Activated CD4-positive, alpha-beta T cell treated with anti-CD3 and anti-CD28 coated beads, Interleukin-2, Interleukin-4, amounts not matched to agents 100 ng/mL and 50 ng/mL, durations not matched to agents 16 hours and 8 hours (primary cell): ENCODE results near the gene RMC1.
"Not testable (repeated sequence)": the region's sequence is repeated elsewhere in the genome, so short reads cannot be mapped to it uniquely, and the experiment has no call there.

Source experiments
- DNase-seq: peaks from one replicate; pipeline ENCODE4 v3.0.0-alpha.2; 2020; ENCODE audit warnings: low spot score

RMC1 gene

DNA sequence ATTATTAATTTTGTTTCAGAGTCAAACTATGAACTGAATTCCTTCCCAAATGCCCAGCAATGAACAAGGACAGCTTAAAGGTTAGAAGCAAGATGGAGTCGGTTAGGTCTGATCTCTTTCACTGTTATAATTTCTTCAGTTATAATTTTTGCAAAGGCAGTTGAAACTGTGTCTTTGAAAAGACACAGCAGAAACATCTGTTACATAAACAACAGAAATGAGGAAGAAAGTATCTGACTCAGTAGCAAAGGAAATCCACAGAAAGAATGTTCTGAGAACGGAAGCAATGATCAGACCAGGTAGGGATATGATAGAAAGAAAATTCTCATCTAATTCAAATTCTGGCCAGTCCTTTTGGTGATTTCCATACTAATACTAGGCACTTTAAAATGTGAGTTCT, 5.2 kb upstream of the RMC1 start:
- no peak for DNase-seq

DNA sequence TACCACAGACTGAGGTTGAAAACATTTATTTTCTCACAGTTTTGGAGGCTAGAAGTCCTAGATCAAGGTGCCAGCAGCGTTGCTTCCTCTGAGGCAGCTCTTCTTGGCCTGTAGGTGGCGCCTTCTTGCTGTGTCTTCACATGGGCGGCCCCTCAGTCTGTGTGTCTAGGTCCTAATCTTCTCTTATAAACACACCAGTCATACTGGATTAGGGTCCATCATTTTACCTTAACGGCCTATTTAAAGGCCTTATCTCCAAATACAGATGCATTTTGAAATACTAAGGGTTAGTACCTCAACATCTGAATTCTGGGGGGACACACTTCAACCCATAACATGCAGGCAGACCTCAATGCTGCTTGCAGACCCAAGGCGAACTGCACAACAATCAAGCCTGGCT, 4.4 kb upstream of the RMC1 start:
- peak; percentile 80 for DNase-seq

DNA sequence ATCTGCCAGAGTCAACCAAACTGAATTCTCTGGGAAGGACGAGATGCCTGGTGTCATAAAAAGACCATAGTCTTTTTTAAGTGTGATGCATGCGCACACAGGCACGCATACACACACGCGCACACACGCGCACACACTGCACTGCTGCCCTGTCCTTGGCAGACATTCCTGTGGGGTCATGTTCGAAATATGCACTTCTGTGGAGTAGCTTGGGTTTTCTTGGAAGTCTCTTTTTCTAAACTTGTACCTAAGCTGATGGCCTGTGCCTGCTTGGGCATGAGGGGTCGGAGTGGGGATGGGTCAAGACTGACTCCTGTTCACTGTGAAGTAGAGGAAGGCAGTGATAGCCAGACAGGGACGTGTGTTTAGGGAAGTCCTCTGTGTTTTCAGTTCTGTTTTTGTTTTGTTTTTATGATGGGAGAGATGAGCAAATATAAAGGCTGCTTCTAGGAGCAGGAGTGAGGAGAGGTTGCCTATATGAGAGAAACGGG, 4.0 kb upstream of the RMC1 start:
- DNase-seq, result no peak

DNA sequence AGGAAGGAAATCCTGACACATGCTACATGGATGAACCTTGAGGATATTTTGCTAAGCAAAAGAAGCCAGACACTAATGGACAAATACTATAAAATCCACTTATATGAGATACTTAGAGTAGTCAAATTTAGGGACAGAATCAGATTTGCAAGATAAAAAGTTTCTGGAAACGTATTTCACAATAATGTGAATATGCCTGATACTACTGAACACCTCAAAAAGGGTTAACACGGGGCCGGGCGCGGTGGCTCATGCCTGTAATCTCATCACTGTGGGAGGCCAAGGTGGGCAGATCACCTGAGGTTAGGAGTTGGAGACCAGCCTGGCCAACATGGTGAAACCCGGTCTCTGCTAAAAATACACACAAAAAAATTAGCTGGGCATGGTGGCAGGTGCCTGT, 1.7 kb upstream of the RMC1 start:
- DNase-seq, result no peak

DNA sequence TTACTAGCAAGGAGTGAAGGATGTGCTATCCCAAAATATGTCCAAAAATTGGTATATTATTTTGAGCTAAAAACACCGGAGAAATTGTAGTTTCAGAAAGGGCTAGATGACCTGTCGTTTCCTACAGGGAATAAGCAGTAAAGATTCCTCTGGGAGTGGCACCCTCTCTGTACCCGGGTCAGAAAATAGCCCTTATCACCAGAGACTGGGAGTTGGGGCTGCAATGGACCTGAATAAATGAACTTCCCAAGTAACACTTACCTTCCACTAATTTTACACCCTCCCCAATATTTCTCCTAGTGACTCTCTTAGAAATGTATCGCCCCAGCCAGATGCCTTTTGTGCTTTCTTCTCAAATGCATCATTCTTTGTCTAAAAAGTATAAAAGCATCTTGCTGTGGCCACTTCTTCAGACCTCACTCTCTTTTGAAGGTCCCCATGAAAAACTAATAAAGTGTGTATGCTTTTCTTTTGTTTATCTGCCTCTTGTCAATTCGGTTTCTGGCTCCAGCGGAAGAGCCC, 734 bp upstream of the RMC1 start:
- DNase-seq, result no peak

DNA sequence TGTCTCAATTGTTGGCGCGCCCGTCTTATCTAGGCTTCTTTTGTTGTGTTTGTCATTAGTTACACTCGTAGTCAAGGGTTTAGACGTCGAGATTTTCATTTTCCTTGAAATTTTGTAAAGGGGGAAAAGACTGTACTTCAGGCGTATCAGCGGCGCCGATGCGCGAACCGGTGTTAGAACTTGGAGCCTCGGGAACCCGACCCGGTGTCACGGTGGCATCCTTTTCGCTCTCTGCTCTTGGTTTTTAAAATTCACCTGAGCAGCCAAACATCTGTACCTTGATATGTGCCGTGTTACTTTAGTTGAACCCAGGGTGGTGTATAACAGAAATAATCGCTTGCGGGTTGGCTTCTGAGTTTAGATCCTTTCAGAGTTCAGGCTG, 643 bp downstream of the RMC1 start:
- DNase-seq, result no peak

DNA sequence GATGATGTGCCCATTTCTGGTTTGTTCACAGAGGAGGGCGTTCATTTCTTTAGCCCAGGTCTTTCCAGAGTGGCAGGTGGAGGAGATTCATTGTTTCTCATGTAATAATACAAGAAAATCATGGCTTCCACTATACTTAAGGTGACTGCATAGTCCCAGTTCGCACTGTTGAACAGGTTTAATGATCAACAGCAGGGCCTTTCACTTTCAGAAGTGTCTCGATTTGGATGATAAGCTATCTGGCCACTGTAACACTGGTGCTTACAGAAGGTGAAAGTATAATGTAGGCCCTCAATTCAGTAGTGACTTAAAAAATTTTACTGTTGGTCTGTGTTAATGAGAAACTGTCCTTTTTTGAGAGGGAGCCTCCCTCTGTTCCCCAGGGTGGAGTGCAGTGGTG, 1.4 kb downstream of the RMC1 start:
- peak; percentile 55 for DNase-seq

DNA sequence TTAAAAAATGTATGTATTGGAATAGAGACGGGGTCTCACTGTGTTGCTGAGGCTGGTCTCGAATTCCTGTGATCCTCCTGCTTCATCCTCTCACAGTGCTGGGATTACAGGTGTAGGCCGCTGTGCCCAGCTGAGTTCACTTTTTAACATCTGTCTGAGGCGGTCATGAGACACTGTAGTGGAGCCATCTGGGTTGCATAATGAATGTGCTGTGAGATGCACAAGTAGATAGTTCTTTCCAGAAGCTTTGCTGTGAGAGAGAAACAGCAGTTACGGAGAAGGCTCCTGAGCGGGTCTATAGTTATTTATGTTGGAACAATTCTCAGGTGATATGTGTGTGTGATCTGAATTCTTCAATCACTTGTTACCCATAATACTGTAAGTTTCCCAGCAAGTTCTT, 3.1 kb downstream of the RMC1 start:
- no peak for DNase-seq

DNA sequence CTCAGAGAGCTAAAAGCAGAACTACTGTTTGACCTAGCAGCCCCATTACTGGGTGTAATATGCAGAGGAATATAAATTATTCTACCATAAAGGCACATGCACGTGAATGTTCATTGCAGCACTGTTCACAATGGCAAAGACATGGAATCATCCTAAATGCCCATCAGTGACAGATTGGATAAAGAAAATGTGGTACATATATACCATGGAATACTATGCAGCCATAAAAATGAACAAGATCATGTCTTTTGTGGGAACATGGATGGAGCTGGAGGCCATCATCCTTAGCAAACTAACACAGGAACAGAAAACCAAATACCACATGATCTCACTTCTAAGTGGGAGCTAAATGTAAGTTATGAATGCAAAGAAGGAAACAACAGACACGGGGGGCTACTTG, 7.6 kb downstream of the RMC1 start:
- DNase-seq, result not testable (repeated sequence)

DNA sequence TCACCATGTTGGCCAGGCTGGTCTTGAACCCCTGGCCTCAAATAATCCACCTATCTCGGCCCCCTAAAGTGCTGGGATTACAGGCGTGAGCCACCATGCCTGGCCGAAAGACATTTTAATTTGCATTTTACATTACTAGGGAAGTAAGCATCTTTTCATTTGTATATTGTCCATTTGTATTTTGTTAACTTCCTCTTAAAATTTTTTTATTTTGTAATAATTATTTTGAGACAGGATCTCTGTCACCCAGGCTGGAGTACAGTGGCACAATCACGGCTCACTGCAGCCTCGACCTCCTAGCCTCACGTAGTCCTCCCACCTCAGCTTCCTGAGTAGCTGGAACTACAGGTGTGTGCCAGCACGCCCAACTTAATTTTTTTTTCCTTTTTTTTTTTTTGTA, 8.9 kb downstream of the RMC1 start:
- DNase-seq, result not testable (repeated sequence)

DNA sequence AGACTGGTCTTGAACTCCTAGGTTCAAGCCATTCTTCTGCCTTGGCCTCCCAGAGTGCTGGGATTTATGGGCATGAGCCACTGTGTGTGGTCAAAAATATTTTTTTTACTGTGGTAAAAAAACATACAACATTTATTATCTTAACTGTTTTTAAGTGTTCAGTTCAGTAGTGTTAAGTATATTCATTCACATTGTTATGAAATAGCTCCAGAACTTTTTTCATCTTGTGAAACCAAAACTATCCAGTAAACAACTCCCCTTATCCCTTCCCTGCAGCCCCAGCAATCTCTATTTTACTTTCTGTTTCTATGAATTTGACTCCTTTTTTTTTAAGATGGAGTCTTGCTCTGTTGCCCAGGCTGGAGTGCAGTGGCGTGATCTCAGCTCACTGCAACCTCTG, 9.3 kb downstream of the RMC1 start:
- DNase-seq, result no peak

DNA sequence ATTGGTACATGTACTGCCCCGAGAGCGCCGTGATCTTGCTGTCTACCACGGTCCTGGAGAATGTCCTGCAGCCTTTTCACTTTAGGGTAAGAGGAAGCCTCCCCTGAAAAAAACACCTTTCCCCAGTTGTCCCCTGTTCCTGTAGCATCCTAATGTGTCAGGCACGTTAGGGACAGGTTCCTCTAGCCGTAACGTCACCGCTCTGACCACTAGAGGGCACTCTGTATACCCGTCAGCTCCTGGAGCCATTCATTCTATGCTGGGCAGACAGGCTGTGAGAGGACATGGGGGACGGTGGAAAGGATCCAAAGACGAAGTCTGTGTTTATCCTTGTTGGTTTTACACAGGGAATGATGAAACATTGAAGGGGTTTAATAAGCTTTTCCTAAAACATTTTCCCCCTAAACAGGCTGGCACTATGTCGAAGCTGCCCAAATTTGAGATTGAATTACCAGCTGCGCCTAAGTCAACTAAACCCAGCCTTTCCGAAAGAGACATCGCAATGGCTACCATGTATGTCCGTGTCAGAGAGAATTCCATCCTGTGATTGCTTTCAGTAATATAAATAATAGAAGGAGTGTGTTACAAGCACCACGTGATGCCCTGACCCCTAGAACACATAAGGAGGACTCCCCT, 12.7 kb downstream of the RMC1 start:
- DNase-seq, result peak; percentile 83

DNA sequence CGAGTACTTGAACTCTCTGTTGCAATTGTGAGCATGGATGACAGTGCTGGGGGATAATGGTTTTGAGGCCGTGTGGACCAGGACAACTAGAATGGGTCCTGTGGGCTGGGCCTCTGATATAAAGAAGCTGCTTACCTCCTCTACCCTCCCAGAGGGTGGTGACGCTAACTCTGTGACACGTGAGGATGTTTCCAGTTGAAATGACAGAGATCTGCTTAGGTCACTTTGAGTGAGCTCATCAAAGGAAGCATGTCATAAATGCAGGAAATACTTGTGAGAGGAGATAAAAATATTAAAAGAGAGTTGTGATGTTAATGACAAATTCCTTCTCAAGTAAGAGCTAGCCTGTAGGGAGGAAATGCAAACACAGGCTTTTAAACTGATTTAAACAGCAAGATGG, 16.4 kb downstream of the RMC1 start:
- DNase-seq, result no peak

DNA sequence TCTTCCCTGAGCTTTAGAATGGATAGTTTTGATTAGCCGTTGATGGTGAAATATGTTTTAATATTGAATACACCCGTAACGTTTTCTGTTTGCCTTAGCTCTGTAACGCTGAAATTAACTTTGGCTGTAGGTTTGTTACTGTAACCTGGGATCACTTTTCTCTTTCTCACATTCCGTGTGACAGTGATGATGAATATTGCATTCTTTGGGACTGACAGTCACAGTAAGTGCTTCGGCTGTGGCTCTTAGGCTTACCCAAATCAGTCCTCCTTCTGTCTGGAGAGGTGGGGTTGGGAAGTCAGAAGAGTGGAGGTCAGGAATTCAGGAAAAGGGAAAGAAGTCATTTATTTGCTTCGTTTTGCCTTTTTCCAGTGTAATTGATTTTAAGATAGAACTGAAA, 18.0 kb downstream of the RMC1 start:
- DNase-seq, result no peak

DNA sequence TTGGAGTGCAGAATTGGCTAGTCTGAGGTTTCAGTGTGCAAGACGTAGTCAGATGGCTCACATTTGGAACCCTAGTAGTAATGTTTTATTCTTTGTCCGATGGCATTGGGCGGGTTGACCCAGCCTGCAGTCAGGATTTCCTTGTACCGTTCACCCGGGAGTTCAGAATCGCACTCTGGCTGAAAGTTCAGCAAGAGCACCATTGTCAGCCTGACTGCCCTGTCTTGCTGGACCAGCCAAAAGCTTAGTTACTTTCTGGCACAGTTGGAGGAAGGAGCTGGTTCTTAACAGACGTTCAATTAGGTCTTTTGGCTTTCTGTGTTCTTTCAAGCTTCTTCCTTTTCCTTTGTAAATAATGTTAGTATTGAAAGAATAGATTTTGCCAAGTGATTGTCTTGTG, 18.6 kb downstream of the RMC1 start:
- no peak for DNase-seq

DNA sequence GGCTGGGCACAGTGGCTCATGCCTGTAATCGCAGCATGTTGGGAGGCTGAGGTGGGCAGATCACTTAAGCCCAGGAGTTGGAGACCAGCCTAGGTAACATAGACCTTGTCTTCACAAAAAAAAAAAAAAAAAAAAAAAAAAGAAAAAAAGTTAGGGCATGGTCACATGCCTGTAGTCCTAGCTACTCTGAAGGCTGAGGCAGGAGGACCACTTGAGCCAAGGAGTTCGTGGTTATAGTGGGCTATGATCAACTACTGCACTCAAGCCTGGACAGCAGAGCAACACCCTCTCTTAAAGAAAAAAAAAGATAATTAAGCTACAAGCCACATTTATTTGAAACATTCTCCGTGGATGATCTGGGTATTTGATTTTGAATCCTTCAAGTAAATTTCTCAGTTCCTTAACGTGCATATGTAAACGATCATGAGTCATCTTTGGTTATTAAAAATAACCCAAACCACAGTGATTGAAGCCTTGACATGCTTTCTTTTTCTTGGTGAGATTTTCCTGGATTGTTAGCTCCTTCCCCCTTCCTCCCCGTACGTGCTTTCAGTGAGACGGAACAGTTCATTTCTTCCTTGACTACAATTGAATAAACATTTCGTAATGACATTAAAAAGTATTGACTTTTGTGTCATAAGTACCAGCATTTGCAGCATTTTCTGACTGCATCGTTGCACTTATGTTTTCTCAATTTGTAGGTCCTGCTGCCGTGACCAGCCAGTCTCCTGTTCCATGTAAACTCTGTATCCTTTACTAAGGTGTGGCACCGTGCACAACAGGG, 20.3 kb downstream of the RMC1 start:
- no peak for DNase-seq

DNA sequence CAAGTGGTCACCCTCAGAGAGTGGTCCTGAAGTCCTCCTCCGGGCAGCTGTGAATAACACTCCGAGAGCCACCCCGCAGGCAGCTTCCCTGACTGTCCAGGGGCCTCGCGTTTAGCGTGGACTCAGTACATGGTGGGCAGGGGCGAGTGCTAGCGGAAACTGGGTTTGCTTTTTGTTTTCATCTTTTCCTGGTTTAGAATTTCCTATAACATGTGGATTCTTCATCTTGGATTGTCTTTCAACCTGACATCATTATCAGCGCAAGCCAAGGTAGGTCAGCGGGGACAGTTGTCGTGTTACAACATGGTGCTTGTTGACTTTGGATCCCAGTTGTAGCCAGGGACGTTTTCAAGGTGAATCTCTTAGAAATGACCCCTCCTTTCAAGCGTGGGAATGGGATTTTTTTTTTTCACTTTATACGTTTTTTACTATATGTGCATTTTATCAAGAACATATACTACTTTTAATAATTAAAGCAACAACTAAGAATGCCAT, 20.9 kb downstream of the RMC1 start:
- DNase-seq, result no peak

DNA sequence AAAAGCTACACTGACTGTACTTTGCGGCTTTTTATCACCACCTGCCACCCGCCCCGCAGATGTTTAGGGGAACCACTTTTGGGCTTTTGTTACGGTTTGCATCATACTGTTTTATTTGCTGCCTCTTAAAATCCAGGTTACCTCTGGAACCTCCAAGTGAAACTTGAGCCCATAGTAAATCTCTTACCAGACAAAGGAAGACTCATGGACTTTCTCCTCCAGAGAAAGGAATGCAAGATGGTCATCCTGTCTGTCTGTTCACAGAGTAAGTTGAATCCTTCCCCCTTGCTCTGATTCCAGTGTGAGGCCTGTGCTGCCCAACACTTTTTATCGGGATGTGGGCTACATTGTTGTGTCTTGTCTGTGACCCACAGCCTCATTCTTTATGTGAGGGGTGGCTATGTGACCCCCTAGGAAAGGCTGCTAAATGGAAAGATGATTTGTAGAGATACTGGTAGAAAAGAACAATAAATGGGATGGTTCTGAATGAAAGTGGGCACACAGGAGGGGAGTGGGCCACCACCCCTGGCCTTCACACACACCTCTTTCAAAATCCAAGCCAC, 23.3 kb downstream of the RMC1 start:
- DNase-seq, result no peak

DNA sequence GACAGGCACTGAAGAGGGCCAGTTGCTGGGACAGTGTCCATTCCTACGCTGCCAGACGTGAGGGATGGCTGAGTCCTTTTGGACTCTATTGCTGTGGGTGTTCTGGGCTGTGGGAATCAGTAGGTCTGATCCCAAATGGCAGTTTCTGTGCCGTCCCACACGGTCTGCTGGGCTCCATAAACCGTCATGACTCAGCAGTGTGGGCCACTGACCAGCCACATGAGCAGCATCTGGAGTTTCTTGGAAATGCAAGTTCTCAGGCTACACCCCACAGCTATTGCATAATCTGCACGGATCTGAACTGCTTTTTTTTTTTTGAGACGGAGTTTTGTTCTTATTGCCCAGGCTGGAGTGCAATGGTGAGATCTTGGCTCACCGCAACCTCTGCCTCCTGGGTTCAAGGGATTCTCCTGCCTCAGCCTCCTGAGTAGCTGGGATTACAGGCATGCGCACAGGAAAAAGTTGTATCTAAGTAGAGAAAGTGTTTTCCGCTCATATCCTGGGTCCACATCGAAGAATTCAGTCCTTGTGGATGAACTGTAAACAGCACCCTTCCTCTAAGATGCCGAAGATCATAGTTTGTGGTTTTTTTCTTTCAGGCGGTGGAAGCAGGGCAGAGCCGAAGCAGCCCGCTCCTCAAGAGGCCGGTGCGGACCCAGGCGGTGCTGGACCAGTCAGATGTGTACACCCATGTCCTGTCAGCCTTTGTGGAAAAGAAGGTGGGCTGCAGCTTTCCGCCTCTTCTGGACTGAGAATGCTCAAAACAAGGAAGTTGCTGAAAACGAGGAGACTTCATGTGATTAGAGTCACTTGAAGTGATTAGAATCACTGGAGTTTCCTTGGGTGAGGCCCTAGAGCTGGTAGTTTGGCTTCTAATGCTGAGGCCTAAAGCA, 25.5 kb downstream of the RMC1 start:
- DNase-seq, result no peak

DNA sequence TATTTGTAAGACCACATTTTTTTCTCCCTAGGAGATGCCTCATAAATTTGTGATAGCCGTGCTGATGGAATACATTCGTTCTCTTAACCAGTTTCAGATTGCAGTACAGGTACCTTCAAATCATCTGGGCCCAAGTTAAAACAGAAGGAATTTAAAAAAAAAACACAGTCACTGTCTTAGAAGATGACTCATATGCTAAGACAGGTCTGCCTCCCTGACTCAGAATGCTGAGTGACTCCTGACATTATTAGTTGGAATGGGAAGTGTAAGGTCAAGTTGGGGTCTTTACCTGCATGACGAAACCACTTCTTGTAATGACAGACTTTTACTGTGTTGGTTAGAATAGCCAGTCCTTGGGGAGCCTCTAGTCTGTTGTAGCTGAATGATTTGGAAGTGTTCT, 26.3 kb downstream of the RMC1 start:
- peak; percentile 43 for DNase-seq

DNA sequence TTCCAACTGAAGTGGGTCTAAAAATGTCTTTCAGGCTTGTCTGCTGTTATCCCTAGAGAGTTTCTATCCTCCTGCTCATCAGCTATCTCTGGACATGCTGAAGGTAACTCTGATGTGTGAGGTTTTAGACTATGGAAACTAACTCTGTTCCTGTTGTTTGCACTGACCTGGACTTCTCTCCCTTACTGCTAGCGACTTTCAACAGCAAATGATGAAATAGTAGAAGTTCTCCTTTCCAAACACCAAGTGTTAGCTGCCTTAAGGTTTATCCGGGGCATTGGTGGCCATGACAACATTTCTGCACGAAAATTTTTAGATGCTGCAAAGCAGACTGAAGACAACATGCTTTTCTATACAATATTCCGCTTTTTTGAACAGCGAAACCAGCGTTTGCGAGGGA, 26.9 kb downstream of the RMC1 start:
- DNase-seq, result no peak

DNA sequence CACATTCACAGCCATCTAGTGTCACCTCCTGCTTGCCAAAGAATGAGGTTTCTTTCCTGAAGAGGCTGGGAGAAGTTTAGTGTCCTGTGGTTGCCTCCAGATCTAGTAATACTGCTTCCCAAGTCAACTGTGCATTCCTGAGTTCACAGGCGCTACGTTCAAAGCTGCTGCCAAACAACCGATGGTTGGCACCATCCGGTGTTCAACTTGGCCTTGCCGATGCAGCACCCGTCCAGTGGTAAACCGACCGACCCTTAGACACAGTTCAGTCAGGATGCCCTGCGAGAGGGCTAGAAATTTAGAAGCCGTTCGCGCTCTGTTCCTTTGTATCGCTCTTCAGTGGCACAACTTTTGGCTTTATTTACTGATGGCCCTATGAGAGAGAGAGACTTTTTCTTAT, 28.6 kb downstream of the RMC1 start:
- DNase-seq, result no peak
